Fibroblast of skin of scalp (primary cell): ENCODE measurements around the gene STEEP1.
"Not testable (repeated sequence)": the region's sequence is repeated elsewhere in the genome, so short reads cannot be mapped to it uniquely, and the experiment has no call there.

Experiments
- DNase-seq: peaks from one replicate; pipeline ENCODE4 v3.0.0-alpha.2; 2013

Gene STEEP1

GRCh38 chrX:119529345-119530276 lies 35.6 kb downstream of the STEEP1 start:
- no peak for DNase-seq

GRCh38 chrX:119523664-119524184 lies 41.5 kb downstream of the STEEP1 start:
- DNase-seq: no peak

GRCh38 chrX:119521246-119521645 lies 44.0 kb downstream of the STEEP1 start:
- no peak for DNase-seq

DNA sequence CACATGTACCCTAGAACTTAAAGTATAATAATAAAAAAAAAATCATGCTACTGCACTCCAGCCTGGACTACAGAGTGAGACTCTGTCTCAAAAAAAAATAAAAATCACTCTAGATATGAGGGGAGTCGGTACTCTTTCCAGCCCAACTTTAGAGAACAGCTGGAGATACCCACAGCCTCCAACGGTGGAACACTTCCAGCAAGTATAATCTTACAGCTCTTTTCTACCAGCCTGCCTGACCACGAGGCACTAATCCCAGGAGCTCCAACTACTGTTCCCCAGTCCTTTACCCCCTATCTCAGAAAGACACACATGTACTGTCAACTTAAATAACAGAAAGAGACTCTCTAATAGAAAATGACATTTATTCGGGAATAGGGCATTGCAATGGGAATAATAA lies 46.8 kb downstream of the STEEP1 start:
- DNase-seq: no peak

DNA sequence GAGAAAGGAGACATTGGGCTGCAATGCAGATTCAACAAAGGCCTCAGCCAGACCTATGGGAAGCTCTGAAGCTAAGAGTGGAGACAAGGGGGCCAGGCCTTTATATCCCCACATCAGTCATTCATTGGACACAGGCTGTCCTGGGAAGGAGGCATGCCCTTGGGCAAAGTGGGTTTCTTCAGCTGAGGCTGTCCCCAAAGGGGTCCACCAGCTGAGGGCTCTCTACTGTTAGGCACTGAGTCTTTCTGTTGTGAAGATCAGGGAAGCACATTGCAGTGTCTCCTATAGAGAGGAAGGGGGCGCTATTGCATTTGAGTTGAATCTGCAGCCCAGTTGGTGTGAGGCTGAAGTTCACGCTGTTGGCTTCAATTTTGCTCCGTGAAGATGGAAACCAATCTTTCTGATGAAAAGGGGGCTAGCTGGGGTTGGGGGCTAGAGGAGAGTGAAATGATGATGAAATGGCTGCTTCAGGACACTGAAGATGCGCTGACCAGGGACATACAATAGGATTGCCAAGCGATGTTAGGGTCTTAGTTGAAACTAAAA lies 49.0 kb downstream of the STEEP1 start:
- peak; percentile 70 for DNase-seq

DNA sequence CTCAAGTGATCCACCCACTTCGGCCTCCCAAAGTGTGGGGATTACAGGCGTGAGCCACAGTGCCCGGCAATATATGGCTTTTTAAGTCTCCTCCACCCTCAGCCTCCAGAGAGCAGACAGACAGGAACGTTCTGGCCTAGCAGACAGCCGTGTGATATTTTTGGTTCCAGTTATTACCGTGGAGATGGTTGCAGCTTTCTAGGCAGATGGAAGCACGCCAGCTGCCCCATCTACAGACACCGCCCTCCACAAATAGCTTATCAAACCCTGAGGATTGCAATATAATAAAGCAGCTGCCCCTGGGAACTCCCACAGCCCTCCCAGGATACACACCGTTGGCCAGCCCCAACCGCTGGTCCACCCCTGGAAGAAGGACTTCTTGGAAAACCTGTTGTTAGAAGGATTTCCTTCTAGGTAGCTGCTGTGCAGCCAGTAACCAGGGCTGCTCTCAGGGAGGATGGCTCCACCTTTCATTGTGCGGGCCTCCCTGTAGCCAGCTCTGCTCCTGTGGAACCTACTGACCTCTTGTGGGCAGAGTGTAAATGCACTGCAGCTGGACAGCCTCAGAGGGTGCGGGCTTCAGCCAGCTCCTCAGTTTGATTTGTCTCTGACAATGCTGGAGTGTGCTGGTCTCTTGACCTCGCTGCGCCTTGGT lies 52.9 kb downstream of the STEEP1 start:
- peak; percentile 75 for DNase-seq

GRCh38 chrX:119507206-119507605 lies 58.0 kb downstream of the STEEP1 start:
- DNase-seq: no peak

DNA sequence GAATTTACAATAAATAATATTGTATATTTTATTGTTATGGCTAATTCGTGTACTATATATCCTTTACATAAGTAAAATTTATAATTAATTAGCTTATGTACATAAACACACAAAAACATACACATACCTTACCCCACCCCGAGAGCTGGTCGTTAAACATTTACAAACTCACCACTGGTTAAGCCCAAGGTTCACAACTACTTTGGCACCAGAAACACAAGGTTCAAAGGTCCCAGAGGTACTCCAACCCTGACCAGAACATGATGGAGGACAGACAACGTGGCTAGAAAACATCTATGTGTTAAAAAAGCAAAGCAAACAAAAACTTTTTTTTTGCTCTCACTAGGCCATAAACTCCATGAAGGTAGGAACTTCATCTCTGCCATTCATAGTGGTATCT lies 59.3 kb downstream of the STEEP1 start:
- DNase-seq: no peak

DNA sequence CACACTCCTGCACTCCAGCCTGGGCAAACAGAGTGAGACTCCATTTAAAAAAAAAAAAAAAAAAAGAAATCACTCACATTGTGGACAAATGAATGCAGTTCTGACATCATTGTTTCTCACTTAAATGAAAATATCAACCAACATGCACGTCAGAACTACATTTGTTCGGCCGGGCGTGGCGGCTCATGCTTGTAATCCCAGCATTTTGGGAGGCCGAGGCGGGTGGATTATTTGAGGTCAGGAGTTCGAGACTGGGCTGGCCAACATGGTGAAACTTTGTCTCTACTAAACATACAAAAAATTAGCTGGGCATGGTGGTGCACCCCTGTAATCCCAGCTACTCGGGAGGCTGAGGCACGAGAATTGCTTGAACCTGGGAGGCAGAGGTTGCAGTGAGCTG lies 60.1 kb downstream of the STEEP1 start:
- DNase-seq: not testable (repeated sequence)

DNA sequence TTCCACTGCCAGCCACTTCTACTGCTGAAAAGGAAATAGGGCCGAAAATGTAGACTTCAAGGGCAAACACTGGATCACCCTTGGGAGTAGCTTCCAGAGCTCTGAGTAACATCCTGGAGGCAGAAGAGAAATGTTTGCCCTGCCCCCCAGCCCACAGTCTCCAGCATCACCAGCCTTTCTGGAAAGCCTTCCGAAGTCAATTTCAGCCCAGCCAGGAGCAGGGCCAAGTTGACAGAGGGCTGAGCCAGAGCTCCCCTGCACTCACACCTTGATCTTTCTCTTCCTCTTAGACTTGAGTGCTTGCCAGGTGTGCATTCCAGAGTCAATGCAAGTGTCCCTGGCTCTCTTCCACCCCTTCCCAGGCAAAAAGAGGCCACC lies 61.7 kb downstream of the STEEP1 start:
- peak; percentile 96 for DNase-seq

GRCh38 chrX:119502727-119503483 lies 62.3 kb downstream of the STEEP1 start:
- DNase-seq: peak; percentile 75

DNA sequence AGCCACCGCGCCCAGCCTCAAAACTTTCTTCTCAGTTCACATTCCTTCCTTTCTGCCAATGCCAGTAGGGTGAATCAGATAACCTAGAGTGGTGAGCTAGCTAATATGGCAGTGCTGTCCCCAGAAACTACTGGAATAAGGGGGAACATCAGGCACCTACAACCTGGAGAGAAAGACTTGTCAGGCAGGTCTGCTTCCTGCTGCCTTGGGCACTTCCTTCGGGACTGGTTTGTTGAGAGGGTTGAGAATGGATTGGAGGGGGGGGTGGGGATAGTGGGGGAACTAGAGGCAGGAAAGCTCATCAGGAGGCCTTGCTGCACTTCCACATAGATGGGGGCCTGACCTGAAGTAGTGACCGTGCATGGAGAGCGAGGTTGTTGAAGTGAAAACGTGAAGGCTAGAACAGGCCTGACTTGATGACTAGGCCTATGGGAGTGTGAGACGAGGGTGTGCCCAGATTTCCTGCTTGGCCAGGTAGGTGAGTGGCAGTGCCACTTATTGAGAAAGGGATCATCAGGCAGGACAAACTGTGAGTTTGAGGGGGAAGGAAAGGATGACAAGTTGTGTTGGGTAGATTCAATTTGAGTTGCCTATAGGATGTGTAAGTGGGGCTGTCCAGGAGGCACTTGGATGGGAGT lies 63.6 kb downstream of the STEEP1 start:
- no peak for DNase-seq

- no peak for DNase-seq
Observed at GRCh38 chrX:119500061-119500800, 65.0 kb downstream of the STEEP1 start.

DNA sequence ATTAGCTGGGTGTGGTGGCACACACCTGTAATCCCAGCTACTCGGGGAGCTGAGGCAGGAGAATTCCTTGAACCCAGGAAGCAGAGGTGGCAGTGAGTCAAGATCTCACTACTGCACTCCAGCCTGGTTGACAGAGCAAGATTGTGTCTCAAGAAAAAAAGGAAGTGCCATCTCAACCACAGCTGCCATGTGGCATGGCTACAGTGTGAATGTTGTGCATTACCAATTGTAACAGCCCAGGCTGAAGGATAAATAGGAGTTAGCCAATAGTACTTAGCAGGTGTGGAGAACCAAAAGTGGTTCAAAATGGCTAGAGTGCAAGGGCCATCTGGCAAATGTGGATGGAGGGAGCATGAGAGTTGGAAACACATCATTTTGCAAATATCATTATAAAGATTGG lies 68.0 kb downstream of the STEEP1 start:
- no peak for DNase-seq

- no peak for DNase-seq
Observed at GRCh38 chrX:119495734-119496726, 69.2 kb downstream of the STEEP1 start.

DNA sequence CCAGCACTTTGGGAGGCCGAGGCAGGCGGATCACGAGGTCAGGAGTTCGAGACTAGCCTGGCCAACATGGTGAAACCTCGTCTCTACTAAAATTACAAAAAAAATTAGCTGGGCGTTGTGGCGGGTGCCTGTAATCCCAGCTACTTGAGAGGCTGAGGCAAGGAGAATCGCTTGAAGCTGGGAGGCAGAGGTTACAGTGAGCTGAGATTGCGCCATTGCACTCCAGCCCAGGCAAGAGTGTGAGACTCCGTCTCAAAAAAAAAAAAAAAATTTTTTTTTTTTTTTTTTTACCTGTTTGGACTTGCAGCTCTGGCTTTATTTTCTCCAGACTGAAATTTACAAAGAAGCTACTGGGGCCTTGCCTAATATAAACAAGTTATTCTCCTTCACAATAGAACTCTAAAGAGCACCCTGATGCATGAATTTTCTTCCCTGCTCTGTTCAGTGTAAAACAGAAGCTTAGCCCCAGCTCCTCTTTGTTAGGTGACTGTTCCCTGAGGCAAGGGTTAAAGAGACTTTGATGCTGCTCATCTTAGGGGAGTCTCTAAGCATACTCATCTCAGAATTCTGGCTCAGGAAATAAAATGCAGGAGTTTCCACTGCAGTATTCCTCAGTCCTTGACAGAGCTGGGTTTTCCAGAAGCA lies 71.2 kb downstream of the STEEP1 start:
- not testable (repeated sequence) for DNase-seq

DNA sequence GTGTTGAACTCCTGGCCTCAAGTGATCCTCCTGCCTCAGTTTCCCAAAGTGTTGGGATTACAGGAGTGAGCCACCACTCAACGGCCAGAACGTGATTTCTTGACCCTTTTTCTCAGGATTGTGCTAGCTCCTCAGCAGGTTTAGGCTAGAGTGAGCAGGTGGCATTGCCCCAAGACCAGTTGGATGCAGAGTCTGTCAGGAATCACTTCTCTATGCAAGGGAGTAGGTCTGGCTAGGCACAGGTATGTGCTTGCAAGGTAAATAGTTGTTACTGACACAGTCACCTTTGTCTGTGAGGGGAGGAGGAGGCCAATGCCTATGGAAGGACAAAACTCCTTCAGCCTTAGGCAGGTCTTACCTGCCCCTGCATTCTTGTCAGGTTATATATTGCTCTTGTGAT lies 72.7 kb downstream of the STEEP1 start:
- DNase-seq: no peak

DNA sequence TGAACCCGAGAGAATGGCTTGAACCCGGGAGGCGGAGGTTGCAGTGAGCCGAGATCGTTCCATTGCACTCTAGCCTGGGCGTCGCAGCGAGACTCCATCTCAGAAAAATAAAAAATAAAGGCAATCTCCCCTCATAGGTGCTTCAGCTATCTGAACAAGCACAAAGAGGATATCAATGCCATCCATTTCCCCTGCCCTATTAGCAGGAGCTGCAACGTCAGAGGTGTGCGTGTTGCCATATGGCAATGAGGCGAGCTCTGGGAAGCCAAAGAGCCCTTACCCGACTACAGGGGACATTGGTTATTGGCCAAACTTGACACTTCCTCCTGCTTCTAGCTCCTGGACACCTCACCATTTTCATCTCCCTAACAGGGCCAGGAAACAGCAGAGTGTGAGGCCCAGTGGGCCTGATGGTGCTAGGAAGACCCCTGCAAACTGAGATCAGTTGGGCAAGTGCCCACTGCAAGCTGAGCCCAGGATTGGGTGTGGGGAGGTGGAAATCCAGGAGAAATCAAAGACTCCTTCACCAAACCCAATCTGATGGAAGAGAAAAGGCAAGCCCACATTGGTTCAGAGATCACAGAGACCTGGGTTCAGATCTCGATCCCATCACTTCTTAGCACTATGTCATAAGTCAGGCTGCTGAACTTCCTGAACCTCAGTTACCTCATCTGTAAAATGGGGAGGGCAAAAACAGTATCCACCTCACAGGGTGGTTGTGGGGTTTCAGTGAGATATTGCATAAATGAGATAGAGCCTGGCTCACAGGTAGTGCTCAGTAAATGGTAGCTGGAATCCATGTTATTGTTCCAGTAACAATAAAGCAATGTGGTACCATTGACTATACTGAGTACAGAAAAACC lies 75.8 kb downstream of the STEEP1 start:
- no peak for DNase-seq

- peak; percentile 62 for DNase-seq
Observed at GRCh38 chrX:119488749-119489148, 76.5 kb downstream of the STEEP1 start.
